H9 (cell line): Measurements from ENCODE around the gene MBOAT2. TPM values are rescaled to one million over a fixed set of nuclear protein-coding genes. Genes with fewer than 3 reads are reported as not detected.

Experiments
- DNase-seq: peaks from one replicate; pipeline ENCODE4 v3.0.0-alpha.2; 2017
- H2AFZ ChIP-seq: one replicate; pipeline ENCODE4 v1.6.1; 2013; ENCODE audit warnings: mild to moderate bottlenecking, low read length, control low read depth, moderate library complexity
- H2AK5ac ChIP-seq: 2 replicates; pipeline ENCODE4 v1.6.1; 2013; ENCODE audit warnings: low read length, control low read depth, mixed read lengths; ENCODE audit not compliant: insufficient read length
- H2BK120ac ChIP-seq: one replicate; pipeline ENCODE4 v1.6.1; 2013; ENCODE audit warnings: low read depth, mild to moderate bottlenecking, low read length, control low read depth, inconsistent platforms; ENCODE audit not compliant: poor library complexity, severe bottlenecking
- H2BK12ac ChIP-seq: 2 replicates; pipeline ENCODE4 v1.6.1; 2013; ENCODE audit warnings: low read length, control low read depth, mixed read lengths, low read depth; ENCODE audit not compliant: insufficient read length
- H2BK15ac ChIP-seq: 2 replicates; pipeline ENCODE4 v1.6.1; 2013; ENCODE audit warnings: low read depth, low read length, control low read depth
- H2BK20ac ChIP-seq: one replicate; pipeline ENCODE4 v1.6.1; 2013; ENCODE audit warnings: low read depth, mild to moderate bottlenecking, low read length, control low read depth, inconsistent platforms; ENCODE audit not compliant: poor library complexity, severe bottlenecking
- H2BK5ac ChIP-seq: 2 replicates; pipeline ENCODE4 v1.6.1; 2013; ENCODE audit warnings: low read length, control low read depth, mixed read lengths; ENCODE audit not compliant: insufficient read length
- H3K14ac ChIP-seq: 2 replicates; pipeline ENCODE4 v1.6.1; 2013; ENCODE audit warnings: low read length, control low read depth; ENCODE audit not compliant: insufficient read depth
- H3K18ac ChIP-seq: 2 replicates; pipeline ENCODE4 v1.6.1; 2013; ENCODE audit warnings: low read depth, mild to moderate bottlenecking, mixed read lengths, low read length, control low read depth; ENCODE audit not compliant: insufficient read length
- H3K23ac ChIP-seq: 2 replicates; pipeline ENCODE4 v1.6.1; 2013; ENCODE audit warnings: low read length, control low read depth, mixed read lengths, low read depth; ENCODE audit not compliant: insufficient read length
- H3K23me2 ChIP-seq: 2 replicates; pipeline ENCODE4 v1.6.1; 2013; ENCODE audit warnings: low read depth, mild to moderate bottlenecking, mixed read lengths, low read length, control low read depth; ENCODE audit not compliant: insufficient read length, poor library complexity, severe bottlenecking
- H3K27ac ChIP-seq: 2 replicates; pipeline ENCODE4 v1.5.1; 2013; ENCODE audit warnings: low read length, control low read depth, mixed read lengths, low read depth; ENCODE audit not compliant: insufficient read length
- H3K27me3 ChIP-seq: 2 replicates; pipeline ENCODE4 v1.6.1; 2013; ENCODE audit warnings: low read length, control low read depth, inconsistent platforms; ENCODE audit not compliant: insufficient read depth
- H3K4ac ChIP-seq: 2 replicates; pipeline ENCODE4 v1.6.1; 2013; ENCODE audit warnings: low read depth, mild to moderate bottlenecking, control low read depth, inconsistent platforms, low read length, moderate library complexity
- H3K4me1 ChIP-seq: 2 replicates; pipeline ENCODE4 v1.6.1; 2013; ENCODE audit warnings: low read length, control low read depth, inconsistent platforms; ENCODE audit not compliant: insufficient read depth
- H3K4me2 ChIP-seq: 2 replicates; pipeline ENCODE4 v1.6.1; 2013; ENCODE audit warnings: low read length, control low read depth, mixed read lengths; ENCODE audit not compliant: insufficient read length, insufficient read depth
- H3K56ac ChIP-seq: 2 replicates; pipeline ENCODE4 v1.6.1; 2013; ENCODE audit warnings: low read depth, mild to moderate bottlenecking, mixed read lengths, low read length, control low read depth; ENCODE audit not compliant: insufficient read length
- H3K79me1 ChIP-seq: 2 replicates; pipeline ENCODE4 v1.6.1; 2013; ENCODE audit warnings: low read depth, mild to moderate bottlenecking, moderate library complexity, low read length, control low read depth, inconsistent platforms; ENCODE audit not compliant: insufficient read depth, poor library complexity, severe bottlenecking
- H3K79me2 ChIP-seq: 2 replicates; pipeline ENCODE4 v1.6.1; 2013; ENCODE audit warnings: low read length, control low read depth, inconsistent platforms; ENCODE audit not compliant: insufficient read depth
- H3K9ac ChIP-seq: 2 replicates; pipeline ENCODE4 v1.6.1; 2013; ENCODE audit warnings: low read length, control low read depth, mixed read lengths; ENCODE audit not compliant: insufficient read length; ENCODE audit errors: extremely low read depth
- H3K9me3 ChIP-seq: one replicate; pipeline ENCODE4 v1.6.1; 2013; ENCODE audit warnings: low read depth, low read length, inconsistent platforms; ENCODE audit not compliant: control insufficient read depth
- H3T11ph ChIP-seq: one replicate; pipeline ENCODE4 v1.6.1; 2013; ENCODE audit warnings: mild to moderate bottlenecking, low read length, control low read depth, inconsistent platforms
- H4K20me1 ChIP-seq: one replicate; pipeline ENCODE4 v1.6.1; 2013; ENCODE audit not compliant: control insufficient read depth, insufficient read length, insufficient read depth
- H4K5ac ChIP-seq: 2 replicates; pipeline ENCODE4 v1.6.1; 2013; ENCODE audit warnings: low read depth, mild to moderate bottlenecking, mixed read lengths, low read length, control low read depth; ENCODE audit not compliant: insufficient read length
- H4K8ac ChIP-seq: replicated peaks from 2 replicates; pipeline ENCODE4 v1.6.1; 2013; ENCODE audit warnings: low read length, control low read depth, mixed read lengths, low read depth; ENCODE audit not compliant: insufficient read length
- H4K91ac ChIP-seq: 2 replicates; pipeline ENCODE4 v1.6.1; 2013; ENCODE audit warnings: low read depth, mild to moderate bottlenecking, moderate library complexity, mixed read lengths, low read length, control low read depth; ENCODE audit not compliant: insufficient read length
- H3K27ac Mint-ChIP-seq, 3 experiments: 2 replicates in 2 of 3; 3 replicates in 1 of 3; pipeline ENCODE4 v1.8.0; 2020 to 2021; ENCODE audit warnings: mixed read lengths in 3 of 3, mild to moderate bottlenecking in 1 of 3, moderate library complexity in 1 of 3
- H3K27me3 Mint-ChIP-seq: 2 replicates; pipeline ENCODE4 v1.8.0; 2021; ENCODE audit warnings: low read depth, mild to moderate bottlenecking, moderate library complexity, mixed read lengths
- H3K36me3 Mint-ChIP-seq, 3 experiments: 2 replicates in 2 of 3; 3 replicates in 1 of 3; pipeline ENCODE4 v1.8.0; 2020 to 2021; ENCODE audit warnings: low read depth in 3 of 3, mixed read lengths in 3 of 3; ENCODE audit not compliant: insufficient read depth in 1 of 3
- H3K4me1 Mint-ChIP-seq, 2 experiments: 2 replicates each; pipeline ENCODE4 v1.8.0; 2020; ENCODE audit warnings: mixed read lengths in 2 of 2
- H3K4me3 Mint-ChIP-seq, 2 experiments: 2 replicates in 1 of 2; 3 replicates in 1 of 2; pipeline ENCODE4 v1.8.0; 2020 to 2021; ENCODE audit warnings: mild to moderate bottlenecking in 2 of 2, mixed read lengths in 2 of 2, moderate library complexity in 1 of 2
- H3K9me3 Mint-ChIP-seq, 2 experiments: 2 replicates in 1 of 2; 3 replicates in 1 of 2; pipeline ENCODE4 v1.8.0; 2020; ENCODE audit warnings: mild to moderate bottlenecking in 2 of 2, mixed read lengths in 2 of 2, moderate library complexity in 1 of 2
- WGBS: extraction: QIAGEN DNeasy Blood & Tissue Kit; methylation state at CpG from one replicate; pipeline ENCODE4 v1.1.7; 2013; ENCODE audit warnings: missing lambda C conversion rate, low lambda C conversion rate, mixed read lengths; ENCODE audit not compliant: insufficient read length; ENCODE audit errors: extremely low coverage; 5-methylcytosine and 5-hydroxymethylcytosine counted together
- total RNA-seq: library from RNA; stranded (reverse); gene quantifications from 2 replicates; pipeline ENCODE4 v1.2.1, GENCODE V29; 2021
- TF ChIP-seq, protein P1 (sequence below): fragments of 200-600 bp; sonication (generic); conservative IDR thresholded peaks from 3 replicates; pipeline ENCODE4 v1.8.0; 2021; ENCODE audit warnings: antibody characterized with exemption, mild to moderate bottlenecking

MBOAT2 gene
- total RNA-seq, 1 experiment from 2014 or later = 20.2 TPM

DNA sequence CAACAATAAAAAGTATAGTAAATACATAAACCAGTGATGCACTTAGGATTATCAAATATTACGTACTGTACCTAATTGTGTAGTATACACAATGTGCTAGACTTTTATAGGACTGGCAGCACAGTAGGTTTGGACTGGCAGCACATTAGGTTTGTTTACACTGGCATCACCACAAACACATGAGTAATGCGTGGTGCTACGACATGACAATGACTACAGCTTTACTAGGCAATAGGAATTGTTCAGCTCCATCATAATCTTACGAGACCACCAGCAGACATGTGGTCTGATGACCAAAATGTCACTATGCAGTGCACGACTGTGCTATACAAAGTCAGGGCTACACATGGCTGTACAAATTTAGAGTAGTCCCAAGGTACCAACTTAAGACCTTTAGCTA lies 2.3 kb downstream of the MBOAT2 start:
- H2BK15ac ChIP-seq = no peak overlapping the region
- H4K8ac ChIP-seq = no peak overlapping the region
- no peaks in the 10 kb centered on the region for H3K27me3 ChIP-seq
- peaks cover 2% of the 10 kb centered on the region; the same call in 1 of the 2 replicates for H3K79me2 ChIP-seq
- H3K27ac Mint-ChIP-seq = no peak overlapping the region
- DNase-seq = no peak
- no peak overlapping the region for H3K4me2 ChIP-seq
- H3K4ac ChIP-seq = no peak overlapping the region
- no peak overlapping the region for H3K4me3 Mint-ChIP-seq
- peaks cover 11% of the 10 kb centered on the region for H3K23me2 ChIP-seq
- no peak overlapping the region for H2BK120ac ChIP-seq
- H3K56ac ChIP-seq = no peak overlapping the region
- no peak overlapping the region for H3K27ac ChIP-seq
- no peak overlapping the region for H4K91ac ChIP-seq
- H3K9me3 Mint-ChIP-seq = peaks cover 0 to 6% of the 10 kb centered on the region in 2 experiments; a peak in 2 of 5 replicates
- no peaks in the 10 kb centered on the region for H4K20me1 ChIP-seq
- no peak overlapping the region for H2AK5ac ChIP-seq
- H3K9ac ChIP-seq = no peak overlapping the region
- H3K18ac ChIP-seq = no peak overlapping the region
- H2AFZ ChIP-seq = no peak overlapping the region
- H3K14ac ChIP-seq = no peak overlapping the region
- no peaks in the 10 kb centered on the region for H3K9me3 ChIP-seq
- peaks cover 47 to 49% of the 10 kb centered on the region in 2 experiments for H3K4me1 Mint-ChIP-seq
- peaks cover 5% of the 10 kb centered on the region for H3K27me3 Mint-ChIP-seq
- no peak overlapping the region for H4K5ac ChIP-seq
- H2BK5ac ChIP-seq = no peak overlapping the region
- WGBS = no CpG with 5 or more reads among the region's 5 CpGs
- H3K4me1 ChIP-seq = no peaks in the 10 kb centered on the region; the same call in 1 of the 2 replicates
- H3K79me1 ChIP-seq = no peaks in the 10 kb centered on the region
- peaks cover 0 to 6% (median 3%) of the 10 kb centered on the region in 3 experiments; a peak in 3 of 7 replicates for H3K36me3 Mint-ChIP-seq
- TF ChIP-seq, protein P1, sequence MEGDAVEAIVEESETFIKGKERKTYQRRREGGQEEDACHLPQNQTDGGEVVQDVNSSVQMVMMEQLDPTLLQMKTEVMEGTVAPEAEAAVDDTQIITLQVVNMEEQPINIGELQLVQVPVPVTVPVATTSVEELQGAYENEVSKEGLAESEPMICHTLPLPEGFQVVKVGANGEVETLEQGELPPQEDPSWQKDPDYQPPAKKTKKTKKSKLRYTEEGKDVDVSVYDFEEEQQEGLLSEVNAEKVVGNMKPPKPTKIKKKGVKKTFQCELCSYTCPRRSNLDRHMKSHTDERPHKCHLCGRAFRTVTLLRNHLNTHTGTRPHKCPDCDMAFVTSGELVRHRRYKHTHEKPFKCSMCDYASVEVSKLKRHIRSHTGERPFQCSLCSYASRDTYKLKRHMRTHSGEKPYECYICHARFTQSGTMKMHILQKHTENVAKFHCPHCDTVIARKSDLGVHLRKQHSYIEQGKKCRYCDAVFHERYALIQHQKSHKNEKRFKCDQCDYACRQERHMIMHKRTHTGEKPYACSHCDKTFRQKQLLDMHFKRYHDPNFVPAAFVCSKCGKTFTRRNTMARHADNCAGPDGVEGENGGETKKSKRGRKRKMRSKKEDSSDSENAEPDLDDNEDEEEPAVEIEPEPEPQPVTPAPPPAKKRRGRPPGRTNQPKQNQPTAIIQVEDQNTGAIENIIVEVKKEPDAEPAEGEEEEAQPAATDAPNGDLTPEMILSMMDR = no peak
- no peak overlapping the region for H2BK12ac ChIP-seq
- no peak overlapping the region for H3T11ph ChIP-seq
- no peak overlapping the region for H3K23ac ChIP-seq
- no peak overlapping the region for H2BK20ac ChIP-seq
